Activated naive CD8-positive, alpha-beta T cell treated with anti-CD3 and anti-CD28 coated beads for 36 hours (primary cell): Measurements from ENCODE around the gene KLHL40. TPM values are rescaled to one million over a fixed set of nuclear protein-coding genes. Genes with fewer than 3 reads are reported as not detected.

Source experiments
- DNase-seq: peaks from one replicate; pipeline ENCODE4 v3.0.0; 2021
- H3K27ac Mint-ChIP-seq: one replicate; pipeline ENCODE4 v1.8.0; 2022; ENCODE audit warnings: mild to moderate bottlenecking, moderate library complexity, mixed read lengths
- H3K27me3 Mint-ChIP-seq: one replicate; pipeline ENCODE4 v1.8.0; 2022; ENCODE audit warnings: mild to moderate bottlenecking, mixed read lengths
- H3K36me3 Mint-ChIP-seq: one replicate; pipeline ENCODE4 v1.8.0; 2021; ENCODE audit warnings: mild to moderate bottlenecking, mixed read lengths
- H3K4me1 Mint-ChIP-seq: one replicate; pipeline ENCODE4 v1.8.0; 2021; ENCODE audit warnings: mixed read lengths
- H3K4me3 Mint-ChIP-seq: one replicate; pipeline ENCODE4 v1.8.0; 2022; ENCODE audit warnings: mild to moderate bottlenecking, moderate library complexity, mixed read lengths
- H3K9me3 Mint-ChIP-seq: one replicate; pipeline ENCODE4 v1.8.0; 2022; ENCODE audit warnings: mixed read lengths
- total RNA-seq, 2 experiments: library from RNA; stranded (reverse); gene quantifications; one replicate each; pipeline ENCODE4 v1.2.3, GENCODE V29; 2021

KLHL40 gene
- total RNA-seq, 2 experiments from 2014 or later: not detected

DNA sequence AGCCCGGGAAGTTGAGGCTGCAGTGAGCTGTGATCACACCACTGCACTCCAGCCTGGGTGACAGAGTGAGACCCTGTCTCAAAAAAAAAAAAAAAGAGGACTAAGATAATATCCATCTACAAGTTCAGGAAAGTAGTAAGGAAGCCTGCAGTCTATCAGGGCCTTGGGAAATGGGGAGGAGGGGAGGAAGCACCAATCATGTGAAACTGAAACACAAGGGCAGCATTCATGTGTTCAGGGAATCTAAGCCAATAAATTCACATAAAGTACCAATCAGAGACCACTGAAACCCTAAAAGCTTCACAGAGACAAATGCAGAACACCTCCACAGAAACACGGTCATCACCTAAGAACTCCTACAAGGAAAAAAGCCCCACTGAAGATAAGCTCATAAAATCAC is 40.1 kb downstream of the KLHL40 start:
- H3K27ac Mint-ChIP-seq: no peak overlapping the region
- no peaks in the 10 kb centered on the region for H3K4me1 Mint-ChIP-seq
- DNase-seq: no peak
- no peak overlapping the region for H3K4me3 Mint-ChIP-seq
- peaks cover 7% of the 10 kb centered on the region for H3K27me3 Mint-ChIP-seq
- H3K36me3 Mint-ChIP-seq: no peaks in the 10 kb centered on the region
- no peaks in the 10 kb centered on the region for H3K9me3 Mint-ChIP-seq

- Mint-ChIP-seq H3K4me1 (no peaks in the 10 kb centered on the region), H3K27ac (no peak overlapping the region), H3K36me3 (no peaks in the 10 kb centered on the region), H3K4me3 (no peak overlapping the region), H3K27me3 (peaks cover 5% of the 10 kb centered on the region), H3K9me3 (no peaks in the 10 kb centered on the region)
- DNase-seq: no peak
These were observed 42.7 kb downstream of the KLHL40 start for GRCh38 chr3:42728056-42728455.

GRCh38 chr3:42728668-42729364 is 43.5 kb downstream of the KLHL40 start:
- H3K27me3 Mint-ChIP-seq: peaks cover 3% of the 10 kb centered on the region
- DNase-seq: no peak
- no peaks in the 10 kb centered on the region for H3K36me3 Mint-ChIP-seq
- no peaks in the 10 kb centered on the region for H3K4me1 Mint-ChIP-seq
- H3K9me3 Mint-ChIP-seq: no peaks in the 10 kb centered on the region
- H3K4me3 Mint-ChIP-seq: no peak overlapping the region
- H3K27ac Mint-ChIP-seq: no peak overlapping the region

GRCh38 chr3:42729404-42730145 is 44.2 kb downstream of the KLHL40 start:
- no peak overlapping the region for H3K4me3 Mint-ChIP-seq
- H3K9me3 Mint-ChIP-seq: no peaks in the 10 kb centered on the region
- H3K4me1 Mint-ChIP-seq: no peaks in the 10 kb centered on the region
- H3K36me3 Mint-ChIP-seq: no peaks in the 10 kb centered on the region
- DNase-seq: no peak
- no peaks in the 10 kb centered on the region for H3K27me3 Mint-ChIP-seq
- H3K27ac Mint-ChIP-seq: no peak overlapping the region

DNA sequence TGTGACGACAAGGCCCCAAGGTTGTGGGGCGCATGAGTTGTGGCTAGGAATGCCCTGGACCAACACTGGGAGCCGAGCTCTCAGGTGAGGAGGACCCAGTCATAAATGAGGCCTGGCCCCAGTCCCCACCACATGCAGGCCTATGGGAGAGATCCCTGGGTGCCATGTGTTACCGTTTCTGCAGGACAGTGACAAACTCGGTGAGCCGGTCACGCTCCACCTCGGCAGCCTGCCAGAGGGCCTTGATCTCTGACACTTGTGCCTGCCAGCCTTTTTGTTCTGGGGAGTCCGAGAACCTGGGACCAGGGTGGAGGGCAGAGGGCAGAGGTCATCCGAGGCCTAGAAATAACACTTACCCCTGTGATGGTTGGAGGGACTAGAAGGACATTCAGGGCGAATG is 45.0 kb downstream of the KLHL40 start:
- Mint-ChIP-seq H3K27me3 (no peaks in the 10 kb centered on the region), H3K36me3 (no peaks in the 10 kb centered on the region), H3K4me3 (no peak overlapping the region), H3K27ac (no peak overlapping the region), H3K9me3 (no peaks in the 10 kb centered on the region), H3K4me1 (no peaks in the 10 kb centered on the region)
- no peak for DNase-seq

DNA sequence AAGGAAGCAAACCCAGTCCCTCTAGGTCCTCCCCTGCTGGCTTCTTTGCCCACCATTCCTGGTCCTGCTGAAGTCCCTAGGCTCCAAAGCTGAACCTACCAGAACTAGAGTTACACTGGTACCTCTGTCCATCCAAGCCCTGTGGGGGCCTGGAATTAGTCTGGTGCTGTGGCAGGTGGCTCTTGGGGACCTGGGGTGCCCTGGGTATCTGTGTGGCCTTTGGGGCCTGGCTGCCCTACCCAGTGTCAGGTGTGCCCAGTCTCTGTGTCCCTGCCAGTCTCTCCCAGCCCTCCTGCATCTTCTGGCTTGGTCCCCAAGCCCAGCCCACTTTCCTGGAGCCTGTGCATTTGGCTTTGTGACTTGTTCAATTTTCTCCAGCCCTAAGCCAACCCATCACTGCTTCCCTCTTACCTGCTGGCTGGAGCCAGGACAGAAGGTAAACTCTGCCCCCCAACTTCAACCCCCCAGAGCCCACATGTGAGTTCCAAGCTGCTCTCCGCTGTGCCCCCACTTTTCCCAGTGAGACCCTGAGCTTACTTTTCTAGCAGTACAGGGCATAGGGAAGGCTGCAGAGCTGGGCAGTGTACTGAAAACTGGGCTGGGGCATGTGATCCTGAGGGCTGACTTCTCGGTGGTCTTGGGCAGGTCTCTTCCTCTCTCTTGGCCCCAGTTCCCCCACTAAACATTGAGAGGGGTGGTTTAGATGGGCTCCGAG is 45.5 kb downstream of the KLHL40 start:
- Mint-ChIP-seq H3K4me3 (no peak overlapping the region), H3K36me3 (no peaks in the 10 kb centered on the region), H3K9me3 (no peaks in the 10 kb centered on the region), H3K27ac (no peak overlapping the region), H3K27me3 (no peaks in the 10 kb centered on the region), H3K4me1 (no peaks in the 10 kb centered on the region)
- DNase-seq: no peak

DNA sequence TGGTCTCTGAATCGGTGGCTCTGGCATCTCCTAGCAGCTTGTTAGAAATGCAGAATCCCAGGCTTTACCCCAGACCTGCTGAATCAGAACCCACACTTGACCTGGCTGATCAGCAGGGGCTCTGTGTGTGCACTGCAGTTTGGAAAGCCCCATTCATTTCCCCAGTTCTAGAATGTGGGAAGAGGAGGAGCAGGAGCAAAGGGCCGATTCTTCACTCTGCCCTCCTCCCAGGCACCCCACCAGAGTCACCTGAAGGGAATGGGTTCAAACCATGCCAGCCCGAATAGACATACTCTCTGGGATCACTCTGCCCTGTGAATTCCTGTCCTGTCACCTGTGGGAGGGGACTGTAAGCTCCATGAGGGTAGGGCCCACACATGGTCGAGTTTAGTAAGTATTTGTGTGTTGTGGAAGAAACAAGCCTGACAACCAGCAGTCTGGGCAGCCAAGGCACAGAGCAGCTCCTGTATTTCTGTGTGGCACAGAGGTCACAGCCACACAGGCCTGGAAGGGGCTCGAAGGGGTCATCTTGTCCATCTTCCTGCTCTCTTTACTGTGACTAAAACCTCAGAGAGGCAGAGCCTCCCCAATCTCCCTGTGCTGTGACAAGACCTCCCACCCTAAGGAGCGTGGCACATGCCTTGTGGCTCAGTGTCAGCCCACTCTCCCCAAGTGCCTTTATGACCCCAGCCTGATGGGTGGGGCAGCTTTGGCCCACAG is 46.3 kb downstream of the KLHL40 start:
- no peaks in the 10 kb centered on the region for H3K27me3 Mint-ChIP-seq
- DNase-seq: no peak
- H3K4me1 Mint-ChIP-seq: no peaks in the 10 kb centered on the region
- no peaks in the 10 kb centered on the region for H3K9me3 Mint-ChIP-seq
- H3K36me3 Mint-ChIP-seq: no peaks in the 10 kb centered on the region
- H3K4me3 Mint-ChIP-seq: no peak overlapping the region
- H3K27ac Mint-ChIP-seq: no peak overlapping the region

GRCh38 chr3:42732196-42732828 is 47.0 kb downstream of the KLHL40 start:
- Mint-ChIP-seq H3K27ac (no peak overlapping the region), H3K4me1 (no peaks in the 10 kb centered on the region), H3K4me3 (no peak overlapping the region), H3K27me3 (no peaks in the 10 kb centered on the region), H3K9me3 (no peaks in the 10 kb centered on the region), H3K36me3 (no peaks in the 10 kb centered on the region)
- no peak for DNase-seq

- Mint-ChIP-seq H3K4me1 (no peaks in the 10 kb centered on the region), H3K4me3 (no peak overlapping the region), H3K9me3 (no peaks in the 10 kb centered on the region), H3K36me3 (no peaks in the 10 kb centered on the region), H3K27me3 (no peaks in the 10 kb centered on the region), H3K27ac (no peak overlapping the region)
- no peak for DNase-seq
These were observed 47.6 kb downstream of the KLHL40 start for GRCh38 chr3:42732829-42733459.

- Mint-ChIP-seq H3K27ac (no peak overlapping the region), H3K4me1 (no peaks in the 10 kb centered on the region), H3K36me3 (no peaks in the 10 kb centered on the region), H3K27me3 (no peaks in the 10 kb centered on the region), H3K4me3 (no peak overlapping the region), H3K9me3 (no peaks in the 10 kb centered on the region)
- no peak for DNase-seq
These were observed 48.3 kb downstream of the KLHL40 start for GRCh38 chr3:42733501-42734262.

GRCh38 chr3:42734263-42734860 is 49.0 kb downstream of the KLHL40 start:
- Mint-ChIP-seq H3K27ac (no peak overlapping the region), H3K36me3 (no peaks in the 10 kb centered on the region), H3K27me3 (no peaks in the 10 kb centered on the region), H3K9me3 (no peaks in the 10 kb centered on the region), H3K4me1 (no peaks in the 10 kb centered on the region), H3K4me3 (no peak overlapping the region)
- DNase-seq: no peak

DNA sequence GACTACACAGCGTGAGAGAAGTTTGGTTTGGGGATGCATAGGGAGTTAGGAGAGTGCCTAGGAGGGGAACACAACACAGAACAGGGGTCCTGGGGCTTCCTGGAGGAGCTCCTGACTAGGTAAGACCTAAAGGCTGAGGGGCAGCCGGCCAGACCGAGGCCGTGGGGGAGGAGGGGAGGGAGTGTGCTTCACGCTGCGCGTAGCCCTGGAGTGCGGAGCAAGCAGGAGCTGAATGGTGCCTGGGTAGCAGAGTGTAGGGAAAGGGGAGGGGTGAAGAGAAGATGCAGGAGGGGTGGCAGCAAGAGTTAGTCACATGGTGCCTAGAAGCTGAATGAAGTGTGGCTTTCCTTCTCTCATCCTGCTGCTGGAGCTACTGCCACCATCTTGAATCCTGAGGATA is 49.7 kb downstream of the KLHL40 start:
- H3K27me3 Mint-ChIP-seq: no peaks in the 10 kb centered on the region
- no peak overlapping the region for H3K4me3 Mint-ChIP-seq
- no peak overlapping the region for H3K27ac Mint-ChIP-seq
- no peaks in the 10 kb centered on the region for H3K4me1 Mint-ChIP-seq
- H3K9me3 Mint-ChIP-seq: no peaks in the 10 kb centered on the region
- DNase-seq: no peak
- H3K36me3 Mint-ChIP-seq: no peaks in the 10 kb centered on the region

GRCh38 chr3:42735615-42736014 is 50.3 kb downstream of the KLHL40 start:
- H3K9me3 Mint-ChIP-seq: no peaks in the 10 kb centered on the region
- H3K36me3 Mint-ChIP-seq: no peaks in the 10 kb centered on the region
- H3K4me1 Mint-ChIP-seq: no peaks in the 10 kb centered on the region
- no peaks in the 10 kb centered on the region for H3K27me3 Mint-ChIP-seq
- no peak for DNase-seq
- H3K4me3 Mint-ChIP-seq: no peak overlapping the region
- no peak overlapping the region for H3K27ac Mint-ChIP-seq
